Measurements from ENCODE around the gene CFAP65. TPM values are rescaled to one million over a fixed set of nuclear protein-coding genes. Genes with fewer than 3 reads are reported as not detected.

Gene CFAP65
- total RNA-seq, 1 donor from 2014 or later = not detected

- DNase-seq (no peak), ATAC-seq (no peak)
- Histone ChIP-seq H3K27me3 (no peaks in the 10 kb centered on the region), H3K36me3 (peaks cover 28% of the 10 kb centered on the region), H3K27ac (no peak overlapping the region), H3K4me1 (no peaks in the 10 kb centered on the region), H3K4me3 (no peak overlapping the region), H3K9me3 (no peaks in the 10 kb centered on the region)
- TF ChIP-seq, protein P1, sequence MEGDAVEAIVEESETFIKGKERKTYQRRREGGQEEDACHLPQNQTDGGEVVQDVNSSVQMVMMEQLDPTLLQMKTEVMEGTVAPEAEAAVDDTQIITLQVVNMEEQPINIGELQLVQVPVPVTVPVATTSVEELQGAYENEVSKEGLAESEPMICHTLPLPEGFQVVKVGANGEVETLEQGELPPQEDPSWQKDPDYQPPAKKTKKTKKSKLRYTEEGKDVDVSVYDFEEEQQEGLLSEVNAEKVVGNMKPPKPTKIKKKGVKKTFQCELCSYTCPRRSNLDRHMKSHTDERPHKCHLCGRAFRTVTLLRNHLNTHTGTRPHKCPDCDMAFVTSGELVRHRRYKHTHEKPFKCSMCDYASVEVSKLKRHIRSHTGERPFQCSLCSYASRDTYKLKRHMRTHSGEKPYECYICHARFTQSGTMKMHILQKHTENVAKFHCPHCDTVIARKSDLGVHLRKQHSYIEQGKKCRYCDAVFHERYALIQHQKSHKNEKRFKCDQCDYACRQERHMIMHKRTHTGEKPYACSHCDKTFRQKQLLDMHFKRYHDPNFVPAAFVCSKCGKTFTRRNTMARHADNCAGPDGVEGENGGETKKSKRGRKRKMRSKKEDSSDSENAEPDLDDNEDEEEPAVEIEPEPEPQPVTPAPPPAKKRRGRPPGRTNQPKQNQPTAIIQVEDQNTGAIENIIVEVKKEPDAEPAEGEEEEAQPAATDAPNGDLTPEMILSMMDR (IDR thresholded peaks at IDR 0.05) = no peak
- intact Hi-C loops (cut with DNase I) = loop anchor here (10.0 kb wide), 1 partner anchor 52 kb away; no protein-coding TSS in a partner anchor
Observed at GRCh38 chr2:219072741-219073250, 31.5 kb upstream of the CFAP65 start.

- Histone ChIP-seq H3K36me3 (peaks cover 13% of the 10 kb centered on the region), H3K4me1 (no peaks in the 10 kb centered on the region), H3K4me3 (no peak overlapping the region), H3K9me3 (no peaks in the 10 kb centered on the region), H3K27me3 (no peaks in the 10 kb centered on the region), H3K27ac (no peak overlapping the region)
- DNase-seq = no peak
- intact Hi-C loops (cut with DNase I) = loop anchor here (10.0 kb wide), 1 partner anchor 54 kb away; no protein-coding TSS in a partner anchor
- TF ChIP-seq, protein P1 (IDR thresholded peaks at IDR 0.05) = no peak
- ATAC-seq = peak; percentile 79
Observed at GRCh38 chr2:219071131-219071816, 30.0 kb upstream of the CFAP65 start.

GRCh38 chr2:219065484-219065883 lies 24.2 kb upstream of the CFAP65 start:
- no peak overlapping the region for H3K27ac ChIP-seq
- no peaks in the 10 kb centered on the region for H3K4me1 ChIP-seq
- H3K9me3 ChIP-seq = no peaks in the 10 kb centered on the region
- TF ChIP-seq, protein P1 (IDR thresholded peaks at IDR 0.05) = no peak
- H3K27me3 ChIP-seq = peaks cover 37% of the 10 kb centered on the region
- H3K4me3 ChIP-seq = no peak overlapping the region
- DNase-seq (no peak), ATAC-seq (no peak)
- H3K36me3 ChIP-seq = no peaks in the 10 kb centered on the region
- intact Hi-C loops (cut with DNase I) = no loop called here

DNA sequence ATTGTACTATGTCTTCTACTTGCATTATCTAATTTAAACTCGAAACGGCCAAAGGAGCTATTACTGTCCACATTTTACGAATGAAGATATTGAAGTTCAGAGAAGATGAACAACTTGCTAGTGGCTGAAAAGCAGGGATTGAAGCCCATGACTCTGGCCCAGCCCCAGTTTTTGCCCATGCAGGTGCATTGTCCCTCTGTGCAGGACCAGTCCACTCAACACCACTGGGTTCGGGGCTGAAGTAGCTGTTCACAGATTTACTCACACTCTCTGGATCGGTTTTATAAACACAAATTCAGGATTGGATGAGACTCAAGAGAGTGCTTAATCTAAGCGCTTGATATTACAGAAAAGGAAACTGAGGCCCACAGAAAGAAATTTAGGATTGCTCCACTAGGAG lies 20.8 kb upstream of the CFAP65 start:
- peaks cover 30% of the 10 kb centered on the region for H3K4me1 ChIP-seq
- H3K9me3 ChIP-seq = no peaks in the 10 kb centered on the region
- H3K4me3 ChIP-seq = no peak overlapping the region
- peaks cover 70% of the 10 kb centered on the region for H3K27me3 ChIP-seq
- no peak for ATAC-seq
- no peak for DNase-seq
- H3K27ac ChIP-seq = no peak overlapping the region
- TF ChIP-seq, protein P1 (IDR thresholded peaks at IDR 0.05) = no peak
- intact Hi-C loops (cut with DNase I) = no loop called here
- H3K36me3 ChIP-seq = no peaks in the 10 kb centered on the region

DNA sequence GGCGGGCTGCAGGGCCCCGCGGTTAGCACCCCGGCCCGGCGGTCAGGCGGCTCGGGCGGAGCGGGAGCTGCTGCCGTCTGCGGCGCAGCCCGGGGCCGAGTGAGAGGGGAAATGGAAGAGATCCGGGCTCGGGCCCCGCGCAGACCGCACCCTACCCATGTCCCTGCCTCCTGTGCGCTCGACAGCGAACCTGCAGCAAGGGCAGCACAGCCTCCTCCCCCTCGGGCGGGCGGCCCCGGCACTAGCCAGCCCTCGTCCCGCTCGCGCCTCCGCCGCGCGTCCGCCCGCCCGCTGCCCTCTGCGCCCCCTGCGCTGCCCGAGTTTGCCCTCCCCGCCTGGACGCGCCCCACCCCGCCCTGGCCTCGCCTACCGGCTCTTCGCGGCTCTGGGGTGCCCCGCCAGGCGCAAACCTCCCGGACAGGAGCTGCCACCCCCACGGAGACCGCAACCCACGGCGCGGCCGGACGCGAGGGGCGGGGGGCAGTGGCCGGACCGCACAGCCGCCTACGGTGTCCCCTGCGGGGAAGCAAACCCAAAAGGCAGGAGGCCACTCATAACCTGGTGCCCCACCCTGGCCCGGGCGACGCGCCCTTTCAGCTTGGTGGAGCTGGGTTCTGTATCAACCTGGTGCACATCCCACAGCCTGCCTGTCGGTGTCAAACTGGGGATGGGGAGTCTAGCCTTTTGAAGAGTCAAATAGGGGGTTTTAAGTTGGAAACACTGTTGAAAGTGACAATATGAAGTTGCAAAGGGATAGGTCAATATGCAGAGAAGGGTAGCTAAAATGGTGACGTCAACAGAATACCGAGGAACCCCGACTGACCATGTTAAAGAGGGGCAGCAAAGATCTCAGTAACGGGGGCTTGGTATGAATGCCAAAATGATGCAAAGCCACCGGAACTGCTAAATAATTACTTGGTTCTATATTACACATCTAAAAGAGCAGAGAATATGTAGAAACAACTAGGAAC lies 19.8 kb upstream of the CFAP65 start, which contains the start of gene IHH:
TSS of gene IHH (minus strand) at position 101 of the 971 bp plus-strand sequence. CDS start 454 bp downstream, outside the sequence.
- Histone ChIP-seq H3K4me1 (peaks cover 30% of the 10 kb centered on the region), H3K4me3 (peak within 1 kb of the TSS; percentile 32), H3K9me3 (no peaks in the 10 kb centered on the region), H3K36me3 (no peaks in the 10 kb centered on the region), H3K27me3 (peaks cover 80% of the 10 kb centered on the region), H3K27ac (no peak within 1 kb of the TSS)
- intact Hi-C loops (cut with DNase I) = no loop called here
- TF ChIP-seq, protein P1 (IDR thresholded peaks at IDR 0.05) = no peak
- peak; percentile 33 for ATAC-seq
- peak; percentile 77 for DNase-seq

All from upper lobe of right lung (tissue), 1 donor.